PFSK-1 (cell line): ENCODE data around the gene OSM.

Experiments used
- FOXP2 ChIP-seq: optimal IDR thresholded peaks from 2 replicates; pipeline ENCODE3; 2011; ENCODE audit warnings: borderline replicate concordance, control low read depth, inconsistent platforms; ENCODE audit not compliant: insufficient read depth; ENCODE audit errors: extremely low read length, extremely low read depth
- POLR2AphosphoS5 ChIP-seq: IDR thresholded peaks from 2 replicates; pipeline ENCODE4 v1.6.1; 2012; ENCODE audit warnings: low read depth, mild to moderate bottlenecking, control low read depth, low read length, moderate library complexity
- TAF1 ChIP-seq: IDR thresholded peaks from 2 replicates; pipeline ENCODE4 v1.6.1; 2012; ENCODE audit warnings: low read length, control low read depth, borderline replicate concordance; ENCODE audit not compliant: insufficient read depth
- TF ChIP-seq, protein P1 (sequence below), 2 experiments: IDR thresholded peaks; 2 replicates each; pipeline versions ENCODE4 v1.6.1 to v1.8.0; 2011 to 2012; ENCODE audit warnings: low read depth in 2 of 2, low read length in 2 of 2, control low read depth in 1 of 2, inconsistent platforms in 1 of 2, mild to moderate bottlenecking in 1 of 2, moderate library complexity in 1 of 2; ENCODE audit not compliant: insufficient read depth in 1 of 2

DNA sequence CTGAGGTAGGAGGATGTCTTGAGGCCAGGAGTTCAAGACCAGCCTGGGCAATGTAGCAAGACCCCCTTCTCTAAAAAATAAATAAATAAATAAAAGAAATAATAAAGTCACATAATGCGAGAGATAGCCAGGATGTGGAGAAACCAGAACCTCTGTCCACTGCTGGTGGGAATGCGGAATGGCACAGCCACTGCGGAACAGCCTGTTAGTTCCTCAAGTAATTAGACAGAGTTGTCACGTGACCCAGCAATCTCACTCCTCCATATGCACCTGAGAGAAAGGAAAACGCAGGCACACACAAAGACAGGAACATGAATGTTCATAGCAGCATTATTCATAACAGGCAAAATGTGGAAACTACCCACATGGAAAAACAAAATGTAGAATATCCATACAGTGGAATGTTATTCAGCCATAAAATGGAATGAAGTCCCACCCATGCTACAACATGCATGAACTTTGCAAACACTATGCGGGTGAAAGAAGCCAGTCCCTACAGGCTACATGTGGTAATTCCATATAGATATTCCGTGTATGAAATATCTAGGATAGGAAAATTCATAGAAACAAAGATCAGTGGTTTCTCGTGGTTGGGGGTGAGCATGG, 47.5 kb downstream of the OSM start:
- TF ChIP-seq, protein P1, sequence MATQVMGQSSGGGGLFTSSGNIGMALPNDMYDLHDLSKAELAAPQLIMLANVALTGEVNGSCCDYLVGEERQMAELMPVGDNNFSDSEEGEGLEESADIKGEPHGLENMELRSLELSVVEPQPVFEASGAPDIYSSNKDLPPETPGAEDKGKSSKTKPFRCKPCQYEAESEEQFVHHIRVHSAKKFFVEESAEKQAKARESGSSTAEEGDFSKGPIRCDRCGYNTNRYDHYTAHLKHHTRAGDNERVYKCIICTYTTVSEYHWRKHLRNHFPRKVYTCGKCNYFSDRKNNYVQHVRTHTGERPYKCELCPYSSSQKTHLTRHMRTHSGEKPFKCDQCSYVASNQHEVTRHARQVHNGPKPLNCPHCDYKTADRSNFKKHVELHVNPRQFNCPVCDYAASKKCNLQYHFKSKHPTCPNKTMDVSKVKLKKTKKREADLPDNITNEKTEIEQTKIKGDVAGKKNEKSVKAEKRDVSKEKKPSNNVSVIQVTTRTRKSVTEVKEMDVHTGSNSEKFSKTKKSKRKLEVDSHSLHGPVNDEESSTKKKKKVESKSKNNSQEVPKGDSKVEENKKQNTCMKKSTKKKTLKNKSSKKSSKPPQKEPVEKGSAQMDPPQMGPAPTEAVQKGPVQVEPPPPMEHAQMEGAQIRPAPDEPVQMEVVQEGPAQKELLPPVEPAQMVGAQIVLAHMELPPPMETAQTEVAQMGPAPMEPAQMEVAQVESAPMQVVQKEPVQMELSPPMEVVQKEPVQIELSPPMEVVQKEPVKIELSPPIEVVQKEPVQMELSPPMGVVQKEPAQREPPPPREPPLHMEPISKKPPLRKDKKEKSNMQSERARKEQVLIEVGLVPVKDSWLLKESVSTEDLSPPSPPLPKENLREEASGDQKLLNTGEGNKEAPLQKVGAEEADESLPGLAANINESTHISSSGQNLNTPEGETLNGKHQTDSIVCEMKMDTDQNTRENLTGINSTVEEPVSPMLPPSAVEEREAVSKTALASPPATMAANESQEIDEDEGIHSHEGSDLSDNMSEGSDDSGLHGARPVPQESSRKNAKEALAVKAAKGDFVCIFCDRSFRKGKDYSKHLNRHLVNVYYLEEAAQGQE (IDR thresholded peaks at IDR 0.05; ENCODE audit: insufficient read depth in 1 of 2, low read depth in 2 of 2, low read length in 2 of 2) = no peak
- TF ChIP-seq FOXP2 = no peak
- TF ChIP-seq POLR2AphosphoS5 = no peak
- TF ChIP-seq TAF1 = no peak
